ENCODE data around the gene TCEA3.

DNA sequence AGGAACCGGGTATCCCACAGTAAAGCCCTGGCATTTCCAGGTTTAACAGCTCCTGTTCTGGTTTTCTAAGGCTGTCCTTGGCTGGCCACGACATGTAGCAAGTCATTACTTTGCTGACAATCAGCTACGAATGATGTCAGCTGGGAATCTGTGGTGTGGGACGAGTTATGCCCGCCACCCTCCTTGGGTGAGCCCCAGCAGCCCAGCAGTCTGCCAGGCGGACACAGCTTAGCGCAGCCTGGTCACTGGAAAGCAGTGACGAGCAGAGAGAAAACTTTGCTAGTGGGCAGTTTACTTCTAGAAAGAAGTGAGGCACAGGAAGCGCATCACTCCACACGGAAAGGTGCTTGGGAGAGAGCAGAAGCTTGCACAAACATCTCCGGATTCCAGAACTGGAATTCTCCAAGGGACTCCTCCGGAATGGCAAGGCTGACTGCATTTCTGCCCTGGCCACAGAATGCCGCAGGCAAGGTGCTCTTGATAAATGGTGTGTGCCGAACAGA, 39.4 kb downstream of the TCEA3 start:
- TF ChIP-seq, protein P1, sequence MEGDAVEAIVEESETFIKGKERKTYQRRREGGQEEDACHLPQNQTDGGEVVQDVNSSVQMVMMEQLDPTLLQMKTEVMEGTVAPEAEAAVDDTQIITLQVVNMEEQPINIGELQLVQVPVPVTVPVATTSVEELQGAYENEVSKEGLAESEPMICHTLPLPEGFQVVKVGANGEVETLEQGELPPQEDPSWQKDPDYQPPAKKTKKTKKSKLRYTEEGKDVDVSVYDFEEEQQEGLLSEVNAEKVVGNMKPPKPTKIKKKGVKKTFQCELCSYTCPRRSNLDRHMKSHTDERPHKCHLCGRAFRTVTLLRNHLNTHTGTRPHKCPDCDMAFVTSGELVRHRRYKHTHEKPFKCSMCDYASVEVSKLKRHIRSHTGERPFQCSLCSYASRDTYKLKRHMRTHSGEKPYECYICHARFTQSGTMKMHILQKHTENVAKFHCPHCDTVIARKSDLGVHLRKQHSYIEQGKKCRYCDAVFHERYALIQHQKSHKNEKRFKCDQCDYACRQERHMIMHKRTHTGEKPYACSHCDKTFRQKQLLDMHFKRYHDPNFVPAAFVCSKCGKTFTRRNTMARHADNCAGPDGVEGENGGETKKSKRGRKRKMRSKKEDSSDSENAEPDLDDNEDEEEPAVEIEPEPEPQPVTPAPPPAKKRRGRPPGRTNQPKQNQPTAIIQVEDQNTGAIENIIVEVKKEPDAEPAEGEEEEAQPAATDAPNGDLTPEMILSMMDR (IDR thresholded peaks at IDR 0.05): no peak
- no peak for TF ChIP-seq POLR2A (IDR thresholded peaks at IDR 0.05)
